A673 (cell line): ENCODE measurements around the gene WNT7A.

Experiments
- EZH2 ChIP-seq: fragments of 200-600 bp; sonication (generic); IDR thresholded peaks from 2 replicates; pipeline ENCODE4 v1.6.1; 2017; ENCODE audit warnings: borderline replicate concordance, low read depth, mild to moderate bottlenecking, mixed read lengths, antibody characterized with exemption, low read length; ENCODE audit not compliant: poor library complexity, severe bottlenecking
- TF ChIP-seq, protein P1 (sequence below): fragments of 300-800, 200-600 bp; sonication (generic); conservative IDR thresholded peaks from 2 replicates; pipeline ENCODE4 v1.5.1; 2017; ENCODE audit warnings: low read depth, mild to moderate bottlenecking, antibody characterized with exemption, low read length, moderate library complexity, mixed read lengths

GRCh38 chr3:13927295-13927694, 47.4 kb upstream of the WNT7A start:
- TF ChIP-seq, protein P1, sequence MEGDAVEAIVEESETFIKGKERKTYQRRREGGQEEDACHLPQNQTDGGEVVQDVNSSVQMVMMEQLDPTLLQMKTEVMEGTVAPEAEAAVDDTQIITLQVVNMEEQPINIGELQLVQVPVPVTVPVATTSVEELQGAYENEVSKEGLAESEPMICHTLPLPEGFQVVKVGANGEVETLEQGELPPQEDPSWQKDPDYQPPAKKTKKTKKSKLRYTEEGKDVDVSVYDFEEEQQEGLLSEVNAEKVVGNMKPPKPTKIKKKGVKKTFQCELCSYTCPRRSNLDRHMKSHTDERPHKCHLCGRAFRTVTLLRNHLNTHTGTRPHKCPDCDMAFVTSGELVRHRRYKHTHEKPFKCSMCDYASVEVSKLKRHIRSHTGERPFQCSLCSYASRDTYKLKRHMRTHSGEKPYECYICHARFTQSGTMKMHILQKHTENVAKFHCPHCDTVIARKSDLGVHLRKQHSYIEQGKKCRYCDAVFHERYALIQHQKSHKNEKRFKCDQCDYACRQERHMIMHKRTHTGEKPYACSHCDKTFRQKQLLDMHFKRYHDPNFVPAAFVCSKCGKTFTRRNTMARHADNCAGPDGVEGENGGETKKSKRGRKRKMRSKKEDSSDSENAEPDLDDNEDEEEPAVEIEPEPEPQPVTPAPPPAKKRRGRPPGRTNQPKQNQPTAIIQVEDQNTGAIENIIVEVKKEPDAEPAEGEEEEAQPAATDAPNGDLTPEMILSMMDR: 0 out of 2 replicates have a peak, but pooled peaks have one; percentile 29
- no peak for TF ChIP-seq EZH2
